HepG2 (cell line): ENCODE measurements around the gene SCGB1C2.

Experiments used
- EZH2 ChIP-seq: conservative IDR thresholded peaks from 2 replicates; pipeline ENCODE4 v1.6.1; 2012; ENCODE audit warnings: mild to moderate bottlenecking, low read depth, low read length, moderate library complexity
- NR2C2 ChIP-seq: sonication (generic); formaldehyde crosslinking; IDR thresholded peaks from 2 replicates; pipeline ENCODE4 v1.4.0; 2020; ENCODE audit warnings: missing genetic modification reagents, mild to moderate bottlenecking, moderate library complexity, borderline replicate concordance
- ZBTB7A ChIP-seq: sonication (generic); formaldehyde crosslinking; IDR thresholded peaks from 2 replicates; pipeline ENCODE4 v1.8.0; 2022; ENCODE audit warnings: mild to moderate bottlenecking, missing genetic modification reagents

- no peak for TF ChIP-seq NR2C2
- no peak for TF ChIP-seq EZH2
- TF ChIP-seq ZBTB7A (CRISPR knock-in tag) = no peak
Measured at GRCh38 chr17:179066-179432, 41.7 kb downstream of the SCGB1C2 start.
